ENCODE data around the gene MOB3A. TPM values are rescaled to one million over a fixed set of nuclear protein-coding genes. Genes with fewer than 3 reads are reported as not detected.
"Not testable (repeated sequence)": the region's sequence is repeated elsewhere in the genome, so short reads cannot be mapped to it uniquely, and the experiment has no call there.

The MOB3A gene
- polyA plus RNA-seq (ENCODE audit: insufficient read length in 10 of 10): 10 to 100 TPM; 13.5 to 19.9 (median 15.6) TPM
- long read RNA-seq, donor 1, partial matches to known transcripts: 0 of 1 reads
- long read RNA-seq, donor 1, other reads (novel, unspliced or antisense): 0 of 1 reads
- long read RNA-seq, donor 2, partial matches to known transcripts: 0 of 3 reads
- long read RNA-seq, donor 2, other reads (novel, unspliced or antisense): 0 of 3 reads
- long read RNA-seq, donor 3: 0 reads
- long read RNA-seq, donor 4, partial matches to known transcripts: 0 of 2 reads
- long read RNA-seq, donor 4, other reads (novel, unspliced or antisense): 0 of 2 reads
- long read RNA-seq, donor 5, transcript MOB3A-201 (5 exons, 3,391 nt): major isoform, 7 of 8 reads
- long read RNA-seq, donor 5, partial matches to known transcripts: 0 of 8 reads
- long read RNA-seq, donor 5, other reads (novel, unspliced or antisense): 0 of 8 reads
- long read RNA-seq, donor 6, partial matches to known transcripts: 0 of 4 reads
- long read RNA-seq, donor 6, other reads (novel, unspliced or antisense): 0 of 4 reads
- long read RNA-seq, donor 7, partial matches to known transcripts: 0 of 4 reads
- long read RNA-seq, donor 7, other reads (novel, unspliced or antisense): 0 of 4 reads
- long read RNA-seq, donor 8, partial matches to known transcripts: 0 of 1 reads
- long read RNA-seq, donor 8, other reads (novel, unspliced or antisense): 0 of 1 reads
- long read RNA-seq, donor 9, partial matches to known transcripts: 0 of 4 reads
- long read RNA-seq, donor 9, other reads (novel, unspliced or antisense): 0 of 4 reads

- DNase-seq: peak; percentile 94 to 99 (median 95)
These were observed at the start of gene MOB3A for GRCh38 chr19:2096034-2096479. Gene MOB3A, minus strand, starts transcription at chr19:2096326. Its CDS starts 17,766 bp downstream, at chr19:2078560.

GRCh38 chr19:2145831-2146241, 49.7 kb upstream of the MOB3A start:
- no peak for DNase-seq

- no peak for DNase-seq
These were observed 48.1 kb upstream of the MOB3A start for GRCh38 chr19:2144190-2144589.

- DNase-seq: no peak
These were observed 46.2 kb upstream of the MOB3A start for GRCh38 chr19:2142173-2142829.

- no peak for DNase-seq
These were observed 44.0 kb upstream of the MOB3A start for GRCh38 chr19:2140138-2140569.

GRCh38 chr19:2139385-2140137, 43.4 kb upstream of the MOB3A start:
- peak in 1 of 3 donors; percentile 39 for DNase-seq

- peak in 1 of 3 donors; percentile 20 for DNase-seq
These were observed 42.1 kb upstream of the MOB3A start for GRCh38 chr19:2138061-2138728.

- DNase-seq: no peak
These were observed 40.7 kb upstream of the MOB3A start for GRCh38 chr19:2136796-2137195.

GRCh38 chr19:2135474-2136402, 39.6 kb upstream of the MOB3A start:
- no peak for DNase-seq

- DNase-seq: no peak
These were observed 36.8 kb upstream of the MOB3A start for GRCh38 chr19:2132731-2133490.

GRCh38 chr19:2132191-2132590, 36.1 kb upstream of the MOB3A start:
- DNase-seq: no peak

GRCh38 chr19:2131012-2131975, 35.2 kb upstream of the MOB3A start:
- DNase-seq: not testable (repeated sequence)

GRCh38 chr19:2129892-2130770, 34.0 kb upstream of the MOB3A start:
- no peak for DNase-seq

- no peak for DNase-seq
These were observed 33.4 kb upstream of the MOB3A start for GRCh38 chr19:2129486-2129885.

- DNase-seq: no peak
These were observed 32.9 kb upstream of the MOB3A start for GRCh38 chr19:2129022-2129421.

- DNase-seq: not testable (repeated sequence)
These were observed 32.1 kb upstream of the MOB3A start for GRCh38 chr19:2128252-2128651.

GRCh38 chr19:2127758-2128157, 31.6 kb upstream of the MOB3A start:
- DNase-seq: no peak

All from muscle of back (tissue), 13 donors.